GM19372 (cell line): ENCODE data around the gene TFF1.
"Not testable (repeated sequence)": the region's sequence is repeated elsewhere in the genome, so short reads cannot be mapped to it uniquely, and the experiment has no call there.

Experiments used
- ATAC-seq: cut with Tn5 transposase; IDR thresholded peaks from one replicate; pipeline ENCODE4 v1.9.1; 2021; ENCODE audit warnings: mild to moderate bottlenecking, low read depth, moderate library complexity; ENCODE audit not compliant: unreplicated experiment

TFF1 gene

GRCh38 chr21:42366292-42367010 lies at the start of gene TFF1:
TFF1 (minus strand) TSS chr21:42366535; CDS start chr21:42366495, 40 bp downstream.
- ATAC-seq, result no peak

GRCh38 chr21:42414928-42415769 lies 48.8 kb upstream of the TFF1 start:
- ATAC-seq, result peak; percentile 65

GRCh38 chr21:42414553-42414927 lies 48.2 kb upstream of the TFF1 start:
- ATAC-seq, result no peak

- no peak for ATAC-seq
These were observed 47.7 kb upstream of the TFF1 start for GRCh38 chr21:42414066-42414465.

- ATAC-seq, result no peak
These were observed 47.2 kb upstream of the TFF1 start for GRCh38 chr21:42413500-42413899.

GRCh38 chr21:42413093-42413492 lies 46.8 kb upstream of the TFF1 start:
- no peak for ATAC-seq

- ATAC-seq, result no peak
These were observed 46.2 kb upstream of the TFF1 start for GRCh38 chr21:42412636-42412933.

- ATAC-seq, result no peak
These were observed 45.7 kb upstream of the TFF1 start for GRCh38 chr21:42411891-42412635.

GRCh38 chr21:42411197-42411869 lies 45.0 kb upstream of the TFF1 start:
- no peak for ATAC-seq

GRCh38 chr21:42409366-42409765 lies 43.0 kb upstream of the TFF1 start:
- ATAC-seq, result no peak

GRCh38 chr21:42408718-42409117 lies 42.4 kb upstream of the TFF1 start:
- ATAC-seq, result not testable (repeated sequence)

GRCh38 chr21:42407476-42407875 lies 41.1 kb upstream of the TFF1 start:
- ATAC-seq, result no peak

- ATAC-seq, result no peak
These were observed 40.5 kb upstream of the TFF1 start for GRCh38 chr21:42406866-42407265.

GRCh38 chr21:42406201-42406621 lies 39.9 kb upstream of the TFF1 start:
- ATAC-seq, result no peak

- ATAC-seq, result no peak
These were observed 39.0 kb upstream of the TFF1 start for GRCh38 chr21:42405064-42406013.

GRCh38 chr21:42404539-42404938 lies 38.2 kb upstream of the TFF1 start:
- no peak for ATAC-seq

- no peak for ATAC-seq
These were observed 37.4 kb upstream of the TFF1 start, which contains the start of gene UBASH3A for GRCh38 chr21:42403611-42404231. UBASH3A (plus strand) TSS chr21:42403902; CDS start chr21:42403946, 44 bp downstream.

- no peak for ATAC-seq
These were observed 35.5 kb upstream of the TFF1 start for GRCh38 chr21:42401820-42402251.

GRCh38 chr21:42401154-42401553 lies 34.8 kb upstream of the TFF1 start:
- ATAC-seq, result no peak
